Anterior cingulate cortex (tissue), 58 donors: ENCODE results near the gene USP3.

ENCODE experiments used
- DNase-seq, 58 donors: peaks; one replicate each; lab custom pipeline; 2025; lab: John Stamatoyannopoulos, UW

The USP3 gene

DNA sequence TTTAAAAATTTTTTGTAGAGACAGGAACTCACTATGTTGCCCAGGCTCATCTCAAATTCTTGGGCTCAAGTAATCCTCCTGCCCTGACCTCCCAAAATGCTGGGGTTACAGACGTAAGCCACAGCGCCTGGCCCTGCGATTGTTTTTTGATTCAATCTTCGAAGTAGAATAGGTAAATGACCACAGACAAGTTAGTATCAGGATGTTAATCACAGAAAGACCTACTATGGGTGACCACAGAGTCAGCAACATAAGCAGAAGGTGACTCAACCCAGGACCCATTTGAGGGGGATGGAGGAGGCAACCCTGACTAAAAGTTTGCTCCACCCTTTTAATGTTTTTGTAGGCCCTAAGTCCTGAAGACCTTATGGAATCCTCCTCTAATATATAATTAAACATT lies 10.0 kb upstream of the USP3 start:
- DNase-seq, result no peak

DNA sequence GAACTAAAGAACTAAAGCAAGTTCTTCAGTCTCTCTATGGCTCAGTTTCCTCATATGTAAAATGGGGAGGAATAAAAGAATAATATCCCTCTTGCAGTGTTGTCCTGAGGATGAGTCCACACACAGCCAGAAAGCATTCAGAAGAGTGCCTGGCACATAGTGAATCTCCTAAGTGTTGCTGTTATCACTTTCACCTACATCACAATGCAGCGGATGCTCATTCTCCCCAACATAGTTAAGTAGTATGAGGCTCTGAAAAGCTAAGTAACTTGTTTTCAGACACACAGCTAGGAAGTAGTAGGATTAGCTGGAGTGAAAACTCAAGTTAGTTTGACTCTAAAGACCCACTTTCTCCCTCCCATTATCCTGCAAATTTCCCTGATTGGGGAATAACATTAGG lies 9.1 kb upstream of the USP3 start:
- DNase-seq, result no peak

DNA sequence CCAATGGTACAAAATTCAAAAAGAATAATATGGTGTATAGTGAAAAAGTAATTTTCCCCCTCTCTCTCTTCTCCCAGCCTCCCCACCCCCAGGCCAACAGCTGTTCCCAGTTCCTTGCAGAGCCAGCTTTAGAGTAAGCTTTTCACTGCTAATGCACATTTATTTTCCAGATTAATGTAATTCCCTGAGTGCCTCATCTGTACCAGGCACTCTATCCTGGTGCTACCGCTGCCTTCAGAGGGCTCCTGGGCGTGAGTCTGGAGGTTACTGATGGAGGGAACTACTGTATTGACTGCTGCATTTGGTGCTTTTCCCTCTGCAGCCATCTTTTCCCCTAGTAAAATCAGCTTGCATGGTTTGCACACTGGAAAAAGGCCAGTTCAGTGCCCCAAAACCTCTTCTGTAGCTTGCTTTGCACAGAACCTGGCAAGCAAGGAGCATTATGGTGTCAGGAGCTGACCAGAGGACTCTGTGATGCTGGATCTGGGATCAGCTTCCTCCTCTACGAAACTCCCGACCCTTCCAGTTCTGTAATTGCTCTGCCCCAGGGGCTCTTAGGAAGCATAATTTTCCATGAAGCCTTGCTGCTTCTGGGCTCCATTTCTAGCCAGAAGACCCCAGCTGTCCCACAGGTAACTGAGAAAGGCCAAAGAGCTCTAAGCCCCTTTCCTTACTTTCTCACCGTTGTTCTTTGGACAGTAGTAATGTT lies 8.5 kb upstream of the USP3 start:
- DNase-seq, result no peak

DNA sequence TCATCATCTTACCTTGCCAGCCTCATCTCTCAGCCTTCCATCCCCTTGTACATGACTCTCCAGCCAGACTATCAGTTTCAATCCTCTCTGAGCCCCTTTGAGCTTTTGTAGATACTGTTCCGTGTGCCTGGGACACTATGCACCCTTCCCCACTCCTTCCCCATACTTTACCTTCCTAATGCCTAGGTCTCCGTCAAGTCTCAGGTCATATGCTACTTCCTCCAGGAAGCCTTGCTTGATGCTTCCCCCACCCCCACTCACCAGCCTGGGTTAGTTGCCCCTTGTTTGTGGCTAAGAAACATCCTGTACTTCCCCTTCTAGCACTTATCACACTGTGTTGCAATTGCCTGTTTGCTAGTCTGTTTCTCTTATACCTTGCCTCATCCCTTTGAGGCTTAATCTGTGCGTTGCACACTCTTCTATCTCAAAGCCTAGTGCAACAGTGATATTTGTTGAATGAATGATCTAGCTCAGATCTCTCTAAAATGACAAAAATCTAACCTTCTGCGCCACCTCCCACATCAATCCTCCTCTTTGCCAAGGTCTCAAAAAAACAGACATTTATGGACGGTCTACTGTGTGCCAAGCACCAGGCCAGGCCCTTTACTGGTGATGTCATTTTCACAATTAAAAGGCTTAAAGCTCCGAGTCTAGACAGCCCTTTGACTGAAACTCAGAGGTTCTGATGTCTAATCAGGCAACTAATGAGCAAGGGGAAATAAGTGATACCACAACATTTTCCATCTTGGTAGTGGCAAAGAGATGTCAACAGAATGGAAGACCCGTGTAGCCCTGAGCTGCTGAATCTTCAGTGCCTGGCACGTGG lies 6.5 kb upstream of the USP3 start:
- DNase-seq, result peak in 3 of 58 donors; percentile 2 to 38 (median 6)

DNA sequence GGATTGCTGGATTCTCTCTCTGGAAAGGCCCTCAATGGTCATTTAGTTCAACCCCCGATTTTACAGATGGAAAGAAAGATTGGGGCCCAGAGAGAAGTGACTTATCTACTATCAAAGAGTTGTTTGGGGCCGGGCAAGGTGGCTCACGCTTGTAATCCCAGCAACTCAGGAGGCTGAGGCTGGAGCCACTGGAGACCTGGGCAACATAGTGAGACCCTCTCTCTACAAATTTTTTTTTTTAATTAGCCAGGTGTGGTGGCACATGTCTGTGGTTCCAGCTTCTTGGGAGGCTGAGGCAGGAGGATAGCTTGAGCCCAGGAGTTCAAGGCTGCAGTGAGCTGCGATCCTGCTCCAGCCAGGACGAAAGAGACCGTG lies 5.2 kb upstream of the USP3 start:
- no peak for DNase-seq

DNA sequence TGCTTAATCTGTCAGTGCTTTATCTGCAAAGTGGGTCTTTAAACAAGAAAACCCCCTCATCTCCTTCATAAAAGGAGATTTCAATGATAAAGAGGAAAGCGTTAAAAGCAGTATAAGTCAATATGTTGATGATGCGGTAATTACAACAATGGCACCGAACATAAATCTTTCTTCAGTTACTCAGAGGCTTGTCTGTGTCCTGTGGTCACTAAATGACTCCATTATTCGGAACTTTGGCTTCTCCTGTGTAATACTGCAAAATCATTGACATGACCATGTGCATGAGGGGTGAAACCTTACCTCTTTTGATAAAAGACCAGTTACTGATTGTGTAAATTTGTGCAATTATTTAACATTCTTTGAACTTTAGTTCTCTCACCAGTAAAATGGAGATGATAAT lies 4.8 kb upstream of the USP3 start:
- no peak for DNase-seq

DNA sequence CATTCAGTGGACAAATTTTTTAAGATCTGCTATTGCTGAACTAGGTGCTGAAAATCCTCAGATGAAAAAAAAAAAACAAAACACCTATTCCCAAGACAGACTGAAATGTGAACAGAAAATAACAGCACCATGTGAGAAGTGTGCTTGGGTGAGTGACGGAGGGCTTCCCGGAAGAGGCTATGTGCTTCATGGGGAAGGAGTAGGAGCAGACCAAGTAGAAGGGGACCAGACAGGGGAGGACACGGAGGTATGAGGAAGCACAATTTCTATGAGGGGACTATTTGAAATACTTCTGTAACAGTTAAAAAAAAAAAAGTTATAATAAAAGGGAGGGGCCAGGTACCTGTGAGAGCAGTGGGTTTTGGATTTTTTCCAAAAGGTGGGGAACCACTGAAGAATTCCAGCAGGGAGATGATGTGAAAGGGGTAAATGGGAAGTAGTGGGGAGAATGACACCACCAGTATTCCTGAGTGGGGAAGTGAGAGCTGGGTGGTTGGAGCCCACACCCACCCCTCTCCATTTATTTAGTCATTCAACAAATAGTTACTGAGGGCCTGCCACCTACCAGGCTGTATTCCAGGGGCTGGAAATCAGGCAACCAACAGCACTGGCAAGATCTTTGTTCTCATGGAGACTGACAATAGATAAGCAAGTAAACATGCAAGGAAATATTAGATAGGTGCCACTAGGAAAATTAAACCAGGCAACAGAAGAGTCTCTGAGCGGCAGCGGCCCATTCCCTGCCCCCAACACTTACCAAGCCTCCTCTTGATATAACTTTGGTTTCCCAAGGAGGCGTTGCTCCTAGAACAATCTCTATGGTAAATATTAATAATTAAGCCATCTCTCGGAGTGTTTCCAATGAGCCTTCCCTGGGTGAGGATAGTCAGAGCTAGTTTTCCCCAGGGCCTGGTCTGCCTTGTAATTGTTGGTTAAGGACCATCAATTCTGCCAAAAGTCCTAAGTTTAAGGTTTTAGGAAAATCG lies 3.8 kb upstream of the USP3 start:
- no peak for DNase-seq

DNA sequence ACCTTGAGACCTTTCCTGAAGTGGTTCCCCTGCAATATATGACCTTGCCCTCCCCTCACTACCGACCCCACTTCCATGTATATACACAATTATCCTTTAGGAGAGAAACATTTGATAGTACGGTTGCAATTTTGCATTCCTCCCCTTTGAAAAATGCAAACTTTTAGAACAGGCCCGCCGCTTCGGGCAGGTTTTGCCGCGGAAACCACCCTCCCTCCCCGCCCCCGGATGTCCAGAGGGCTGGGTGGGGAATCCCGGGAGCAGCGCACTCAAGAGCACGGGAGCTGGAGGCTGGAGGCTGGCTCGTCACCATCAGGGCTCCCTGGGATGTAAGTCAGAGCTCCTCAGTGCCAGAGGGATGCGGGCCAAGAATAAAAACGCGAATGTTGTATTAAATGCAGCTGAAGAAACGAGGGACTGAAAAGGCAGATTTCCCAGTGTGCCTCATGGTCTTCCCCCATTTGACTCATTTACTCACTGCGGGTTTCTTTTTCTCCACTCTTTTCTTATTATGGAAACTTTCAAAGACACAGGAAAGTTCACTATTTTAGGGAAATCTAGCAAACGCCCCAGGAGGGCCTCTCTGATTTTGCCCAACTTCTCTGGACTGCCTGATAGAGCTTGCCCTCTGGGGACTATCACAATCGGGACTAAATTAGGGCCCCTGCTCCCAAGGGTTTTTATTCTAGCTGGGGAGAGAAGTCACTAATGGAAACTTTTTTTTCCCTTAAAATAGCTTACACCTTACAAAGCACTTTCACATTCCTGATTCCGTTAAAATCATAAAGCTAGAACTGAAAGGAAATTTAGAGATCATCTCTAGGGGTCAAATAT lies 2.9 kb upstream of the USP3 start:
- peak in 38 of 58 donors; percentile 4 to 65 (median 38) for DNase-seq

DNA sequence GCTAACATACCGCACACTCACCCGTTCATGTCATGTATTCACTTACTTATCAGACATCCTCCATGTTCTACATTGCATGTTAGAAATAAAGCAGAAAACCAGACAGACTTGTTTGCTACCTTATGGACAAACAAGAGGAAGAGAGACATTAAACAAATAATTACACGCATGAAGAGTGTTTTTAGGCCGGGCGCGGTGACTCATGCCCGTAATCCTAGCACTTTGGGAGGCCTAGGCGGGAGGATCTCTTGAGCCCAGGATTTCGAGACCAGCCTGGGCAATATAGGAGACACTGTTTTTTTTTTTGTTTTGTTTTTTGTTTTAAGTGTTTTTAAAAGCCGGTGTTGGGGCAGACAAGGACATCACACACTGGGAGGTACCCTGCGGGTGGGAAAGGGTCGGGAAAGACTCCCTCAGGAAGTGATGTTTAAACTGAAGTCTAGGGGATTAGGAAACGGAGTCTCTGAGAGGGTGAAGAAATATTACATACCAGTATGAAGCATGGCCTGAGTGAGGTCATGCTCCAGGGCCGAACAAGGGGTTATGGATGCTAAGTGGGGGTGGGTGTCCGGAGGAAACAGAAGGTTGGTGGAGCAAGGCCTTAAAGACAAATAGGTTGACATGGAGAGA lies 2.1 kb upstream of the USP3 start:
- DNase-seq, result no peak

DNA sequence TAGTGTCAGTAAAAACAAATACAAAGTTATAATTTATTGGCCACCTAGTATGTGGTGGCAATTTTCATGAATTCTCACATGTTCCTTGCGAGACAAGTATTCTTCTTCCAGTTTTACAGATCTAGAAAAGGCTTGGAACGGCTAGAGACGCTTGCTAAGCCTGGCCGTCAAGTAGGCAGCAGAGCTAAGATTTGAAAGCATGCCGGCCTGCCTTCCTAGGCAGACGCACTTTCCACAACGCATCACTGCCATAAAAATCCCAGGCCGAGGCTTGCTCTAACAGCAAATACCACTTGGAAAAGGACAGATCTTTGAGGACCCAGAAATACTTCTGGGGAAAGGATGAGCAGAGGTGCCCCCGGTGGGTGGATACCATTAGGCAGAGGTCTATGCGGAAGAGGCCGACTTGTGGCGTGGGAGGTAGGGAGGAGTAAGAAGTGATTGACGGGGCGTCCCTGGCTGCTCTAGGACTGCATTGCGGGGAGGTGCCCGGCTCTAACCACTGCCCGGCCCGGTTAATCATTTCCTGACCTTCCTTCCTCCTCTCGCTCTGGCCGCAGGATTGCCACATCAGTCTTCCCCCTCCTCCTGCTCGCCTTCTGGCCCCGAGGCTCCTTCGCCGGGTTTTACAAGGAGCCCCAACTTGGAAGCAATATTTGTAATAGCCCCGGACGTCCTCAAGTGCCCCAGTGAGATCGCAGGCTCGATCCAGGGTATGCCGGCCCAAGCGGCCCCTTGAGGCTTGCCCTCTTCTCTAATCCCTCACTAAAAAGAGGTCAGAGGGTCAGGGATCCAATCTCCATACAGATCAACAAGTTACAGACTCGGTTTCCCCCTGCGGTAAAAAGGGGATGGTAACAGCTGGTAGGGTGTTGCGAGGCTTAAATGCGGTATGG lies 1.3 kb upstream of the USP3 start:
- peak in 43 of 58 donors; percentile 15 to 74 (median 34) for DNase-seq

DNA sequence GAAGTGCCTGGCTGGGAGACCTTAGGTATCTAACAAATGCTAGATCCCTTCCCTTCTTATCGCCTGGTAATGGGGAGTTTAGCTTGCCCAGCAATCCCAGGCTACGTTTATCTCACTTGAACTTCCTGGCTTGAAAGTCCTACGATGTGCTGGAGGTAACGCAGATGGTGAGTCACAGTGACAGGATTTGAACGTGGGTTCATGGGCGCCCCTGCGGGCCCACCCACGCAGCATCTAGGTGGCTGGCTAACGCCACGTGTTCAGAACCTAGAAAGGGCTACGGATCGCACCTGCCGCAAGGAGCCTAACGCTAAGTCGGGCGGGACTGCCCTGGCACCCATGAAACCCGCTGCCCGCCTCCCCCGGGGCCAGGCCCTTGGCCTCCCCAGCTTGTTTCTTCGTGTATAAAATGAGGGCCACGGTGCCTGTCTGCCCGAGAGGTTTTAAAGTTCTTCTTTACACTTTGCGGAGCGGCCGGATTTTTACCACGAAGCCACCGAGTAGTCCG lies 600 bp upstream of the USP3 start:
- DNase-seq, result peak in 9 of 58 donors; percentile 48 to 75 (median 54)

DNA sequence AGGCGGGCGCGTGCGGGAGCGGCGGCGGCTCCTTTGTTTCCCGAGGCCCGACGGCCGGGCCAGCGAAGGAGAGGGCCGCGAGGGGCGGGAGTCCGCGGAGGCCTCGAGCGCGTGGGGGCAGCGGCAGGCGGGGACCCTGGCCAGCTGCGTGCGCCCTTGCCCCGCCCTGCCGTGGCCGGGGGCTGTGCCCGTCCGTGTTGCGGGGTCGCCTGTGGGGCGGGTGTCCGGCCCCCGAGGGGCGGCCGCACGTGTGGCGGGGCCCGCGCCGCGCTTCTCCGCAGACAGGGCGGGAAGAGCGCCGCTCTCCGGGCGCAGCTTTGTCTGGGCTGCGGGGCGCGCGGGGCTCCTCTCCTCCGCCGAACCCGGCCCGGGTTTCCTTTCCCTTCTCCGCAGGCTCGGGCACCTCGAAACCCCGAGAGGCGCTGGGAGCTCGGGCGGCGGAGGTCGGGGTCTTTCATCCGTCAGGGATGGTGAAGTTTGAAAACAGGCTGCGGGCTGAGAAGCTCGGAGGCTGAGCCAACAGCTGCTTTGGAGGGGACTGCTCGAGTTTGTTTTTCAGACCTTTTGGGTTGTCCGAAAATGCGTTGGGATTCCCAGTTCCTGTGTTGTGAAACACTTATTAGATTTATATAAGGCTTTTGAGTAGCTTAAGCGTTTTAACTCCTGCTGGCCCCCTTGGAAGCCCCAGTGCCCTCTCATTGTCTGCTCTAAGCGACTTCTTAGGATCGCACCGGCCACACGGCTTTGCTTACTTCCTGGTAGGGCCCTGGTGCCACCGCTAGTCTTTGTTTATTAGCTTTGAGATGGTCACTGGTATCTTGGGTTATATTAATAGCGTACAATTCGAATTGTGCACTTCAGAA lies 817 bp downstream of the USP3 start:
- peak in 34 of 58 donors; percentile 4 to 67 (median 40) for DNase-seq

DNA sequence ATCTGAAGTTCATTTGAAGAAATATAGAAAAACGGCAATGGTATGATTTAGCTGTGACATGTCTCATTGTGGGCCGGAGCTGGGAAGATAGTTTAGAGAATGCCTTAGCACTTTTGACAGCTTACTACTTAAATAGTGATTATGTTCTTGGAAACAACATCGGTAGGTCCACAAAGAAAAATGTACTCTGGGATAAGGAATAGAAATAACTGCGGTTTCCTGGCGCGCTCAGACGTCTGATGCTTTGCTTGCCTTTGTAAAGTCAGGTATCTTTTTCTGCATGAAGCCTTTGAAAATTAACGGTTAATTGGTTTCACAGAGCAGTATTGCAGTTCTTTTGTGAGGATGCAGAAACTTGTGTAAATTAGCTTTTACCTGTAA lies 1.4 kb downstream of the USP3 start:
- DNase-seq, result no peak

DNA sequence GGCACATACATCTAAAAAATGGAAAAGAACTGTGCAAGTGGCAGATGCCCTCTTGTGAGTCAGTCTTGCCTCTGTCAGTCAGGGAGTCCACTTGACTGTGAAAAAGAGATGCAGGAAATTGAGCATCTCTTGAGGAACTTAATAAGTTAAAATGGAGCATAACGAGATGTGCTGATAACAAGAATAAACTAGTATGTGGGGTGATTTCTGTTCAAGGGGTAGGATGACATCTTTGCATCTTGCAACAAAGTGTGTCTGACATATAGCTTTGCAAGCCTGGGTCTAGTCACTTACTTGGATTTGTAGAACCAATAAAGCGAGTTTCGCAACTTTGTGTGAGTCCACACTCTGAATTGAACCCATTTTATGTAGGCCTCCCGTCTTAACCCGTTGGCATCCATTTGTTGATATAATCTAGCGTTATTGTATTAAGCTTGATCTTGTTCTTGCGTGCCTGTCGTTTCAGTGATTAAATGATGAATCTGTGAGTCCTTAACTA lies 2.2 kb downstream of the USP3 start:
- DNase-seq, result no peak

DNA sequence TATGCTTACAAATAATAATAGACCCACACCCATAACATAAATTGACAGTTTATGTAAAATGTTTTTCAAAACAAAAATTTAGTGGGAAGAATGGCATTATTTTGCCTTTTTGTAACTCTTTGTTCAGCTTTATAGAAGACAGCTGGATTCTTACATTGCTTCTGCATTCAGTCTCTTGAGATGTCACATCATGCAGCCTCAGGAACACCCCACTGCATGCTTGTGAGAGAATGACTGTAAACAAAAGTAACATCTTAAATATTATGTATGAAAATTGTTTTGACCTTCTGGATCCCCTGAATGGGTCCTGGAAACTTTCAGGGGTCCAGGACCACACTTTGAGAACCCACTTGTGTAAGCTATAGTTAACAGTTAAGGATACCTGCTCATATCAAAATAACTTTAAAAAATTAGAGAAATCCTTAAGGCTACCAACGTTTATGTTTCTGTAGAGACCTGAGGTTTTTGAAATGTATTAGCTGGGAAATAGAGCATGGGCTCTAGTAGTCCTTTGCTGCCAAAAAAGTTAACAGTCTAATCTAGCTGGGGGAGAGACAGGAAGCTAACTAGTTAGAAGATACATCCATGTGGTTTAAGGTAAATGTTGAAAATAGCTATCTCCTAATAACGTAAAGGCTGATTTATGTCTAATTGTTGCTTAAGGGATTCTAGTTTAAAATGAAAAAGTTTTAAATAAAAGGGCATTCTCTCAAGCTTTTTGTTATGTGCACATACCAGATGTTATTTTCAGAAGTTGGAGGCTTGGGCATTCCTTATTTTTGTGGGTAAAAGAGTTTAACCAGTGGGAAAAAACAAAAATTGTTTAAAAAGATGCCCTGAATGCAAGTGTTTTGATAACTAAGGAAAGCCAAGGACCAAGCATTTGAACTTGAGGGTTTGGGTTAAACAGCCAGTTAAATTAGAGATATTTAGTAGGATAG lies 3.8 kb downstream of the USP3 start:
- DNase-seq, result no peak
